Epithelial cell of prostate (primary cell): ENCODE data around the gene APOB.

Source experiments
- DNase-seq: peaks from one replicate; pipeline ENCODE4 v3.0.0-alpha.2; 2011; ENCODE audit warnings: low read depth, low spot score
- H3K27ac ChIP-seq: fragments of 450-650 bp; 2 replicates; pipeline ENCODE4 v1.5.1; 2017; ENCODE audit warnings: mild to moderate bottlenecking

The APOB gene

GRCh38 chr2:21007129-21008013, 36.5 kb downstream of the APOB start:
- DNase-seq = no peak

GRCh38 chr2:21006423-21007128, 37.3 kb downstream of the APOB start:
- H3K27ac ChIP-seq = no peak overlapping the region
- DNase-seq = no peak

More at GRCh38 chr2:21007129-21008013, 36.5 kb downstream of the APOB start:
- no peak overlapping the region for H3K27ac ChIP-seq

GRCh38 chr2:21005700-21006422, 38.0 kb downstream of the APOB start:
- DNase-seq = no peak
- no peak overlapping the region for H3K27ac ChIP-seq

- H3K27ac ChIP-seq = no peak overlapping the region
- no peak for DNase-seq
Measured at GRCh38 chr2:21005111-21005699, 38.7 kb downstream of the APOB start.

GRCh38 chr2:21004181-21004572, 39.7 kb downstream of the APOB start:
- DNase-seq = no peak
- H3K27ac ChIP-seq = no peak overlapping the region

GRCh38 chr2:21003572-21004180, 40.2 kb downstream of the APOB start:
- no peak for DNase-seq
- no peak overlapping the region for H3K27ac ChIP-seq

- no peak overlapping the region for H3K27ac ChIP-seq
- DNase-seq = no peak
Measured at GRCh38 chr2:21002814-21003192, 41.1 kb downstream of the APOB start.

- DNase-seq = no peak
Measured at GRCh38 chr2:21001988-21002813, 41.7 kb downstream of the APOB start.

GRCh38 chr2:21001225-21001946, 42.5 kb downstream of the APOB start:
- H3K27ac ChIP-seq = no peak overlapping the region
- DNase-seq = no peak

More at GRCh38 chr2:21001988-21002813, 41.7 kb downstream of the APOB start:
- no peak overlapping the region for H3K27ac ChIP-seq

- no peak overlapping the region for H3K27ac ChIP-seq
- no peak for DNase-seq
Measured at GRCh38 chr2:20999906-21000645, 43.8 kb downstream of the APOB start.

- no peak overlapping the region for H3K27ac ChIP-seq
- DNase-seq = no peak
Measured at GRCh38 chr2:20998972-20999905, 44.6 kb downstream of the APOB start.

GRCh38 chr2:20997953-20998722, 45.7 kb downstream of the APOB start:
- no peak for DNase-seq
- no peak overlapping the region for H3K27ac ChIP-seq

GRCh38 chr2:20994130-20994529, 49.7 kb downstream of the APOB start:
- H3K27ac ChIP-seq = no peak overlapping the region
- no peak for DNase-seq

GRCh38 chr2:20992201-20992711, 51.6 kb downstream of the APOB start:
- DNase-seq = peak; percentile 26
- no peak overlapping the region for H3K27ac ChIP-seq

GRCh38 chr2:20990442-20991430, 53.1 kb downstream of the APOB start:
- DNase-seq = no peak
- H3K27ac ChIP-seq = no peak overlapping the region
